Measurements from ENCODE around the gene MINDY3. TPM values are rescaled to one million over a fixed set of nuclear protein-coding genes. Genes with fewer than 3 reads are reported as not detected.

MINDY3 gene
- total RNA-seq, 1 experiment from 2014 or later, result 40.3 TPM

GRCh38 chr10:15741581-15741980 lies 118.7 kb downstream of the MINDY3 start:
- Histone ChIP-seq H3K27ac (no peak overlapping the region), H3K4me1 (replicated peaks) (peaks cover 10% of the 10 kb centered on the region), H3K27me3 (replicated peaks) (no peaks in the 10 kb centered on the region), H3K4me3 (no peak overlapping the region), H3K9me3 (replicated peaks) (no peaks in the 10 kb centered on the region), H3K36me3 (no peaks in the 10 kb centered on the region)
- no peak for DNase-seq (ENCODE audit: low read depth in 1 of 2, low spot score in 2 of 2)

GRCh38 chr10:15740261-15740660 lies 120.0 kb downstream of the MINDY3 start:
- H3K4me1 ChIP-seq (replicated peaks), result peaks cover 10% of the 10 kb centered on the region
- H3K36me3 ChIP-seq, result no peaks in the 10 kb centered on the region
- no peak overlapping the region for H3K4me3 ChIP-seq
- no peaks in the 10 kb centered on the region for H3K9me3 ChIP-seq (replicated peaks)
- no peak for DNase-seq (ENCODE audit: low read depth in 1 of 2, low spot score in 2 of 2)
- H3K27ac ChIP-seq, result no peak overlapping the region
- no peaks in the 10 kb centered on the region for H3K27me3 ChIP-seq (replicated peaks)

GRCh38 chr10:15739254-15739970 lies 120.9 kb downstream of the MINDY3 start:
- no peak for DNase-seq (ENCODE audit: low read depth in 1 of 2, low spot score in 2 of 2)

GRCh38 chr10:15738270-15738925 lies 121.9 kb downstream of the MINDY3 start:
- Histone ChIP-seq H3K27ac (no peak overlapping the region), H3K36me3 (no peaks in the 10 kb centered on the region), H3K4me3 (no peak overlapping the region), H3K27me3 (replicated peaks) (no peaks in the 10 kb centered on the region), H3K9me3 (replicated peaks) (no peaks in the 10 kb centered on the region), H3K4me1 (replicated peaks) (peaks cover 10% of the 10 kb centered on the region)
- DNase-seq (ENCODE audit: low read depth in 1 of 2, low spot score in 2 of 2), result no peak

More at GRCh38 chr10:15739254-15739970, 120.9 kb downstream of the MINDY3 start:
- Histone ChIP-seq H3K27ac (no peak overlapping the region), H3K4me3 (no peak overlapping the region), H3K27me3 (replicated peaks) (no peaks in the 10 kb centered on the region), H3K36me3 (no peaks in the 10 kb centered on the region), H3K4me1 (replicated peaks) (peaks cover 10% of the 10 kb centered on the region), H3K9me3 (replicated peaks) (no peaks in the 10 kb centered on the region)

GRCh38 chr10:15737656-15738055 lies 122.7 kb downstream of the MINDY3 start:
- no peaks in the 10 kb centered on the region for H3K36me3 ChIP-seq
- no peaks in the 10 kb centered on the region for H3K9me3 ChIP-seq (replicated peaks)
- no peak overlapping the region for H3K27ac ChIP-seq
- no peak for DNase-seq (ENCODE audit: low read depth in 1 of 2, low spot score in 2 of 2)
- no peak overlapping the region for H3K4me3 ChIP-seq
- H3K27me3 ChIP-seq (replicated peaks), result no peaks in the 10 kb centered on the region
- peaks cover 2% of the 10 kb centered on the region for H3K4me1 ChIP-seq (replicated peaks)

GRCh38 chr10:15735763-15736162 lies 124.5 kb downstream of the MINDY3 start:
- Histone ChIP-seq H3K9me3 (replicated peaks) (no peaks in the 10 kb centered on the region), H3K36me3 (no peaks in the 10 kb centered on the region), H3K4me1 (replicated peaks) (no peaks in the 10 kb centered on the region), H3K27ac (no peak overlapping the region), H3K27me3 (replicated peaks) (no peaks in the 10 kb centered on the region), H3K4me3 (no peak overlapping the region)
- no peak for DNase-seq (ENCODE audit: low read depth in 1 of 2, low spot score in 2 of 2)

GRCh38 chr10:15730341-15730740 lies 130.0 kb downstream of the MINDY3 start:
- no peaks in the 10 kb centered on the region for H3K36me3 ChIP-seq
- no peaks in the 10 kb centered on the region for H3K9me3 ChIP-seq (replicated peaks)
- no peak overlapping the region for H3K4me3 ChIP-seq
- H3K27ac ChIP-seq, result no peak overlapping the region
- H3K27me3 ChIP-seq (replicated peaks), result no peaks in the 10 kb centered on the region
- DNase-seq (ENCODE audit: low read depth in 1 of 2, low spot score in 2 of 2), result no peak
- H3K4me1 ChIP-seq (replicated peaks), result no peaks in the 10 kb centered on the region

GRCh38 chr10:15729890-15730289 lies 130.4 kb downstream of the MINDY3 start:
- no peaks in the 10 kb centered on the region for H3K36me3 ChIP-seq
- H3K9me3 ChIP-seq (replicated peaks), result no peaks in the 10 kb centered on the region
- no peaks in the 10 kb centered on the region for H3K4me1 ChIP-seq (replicated peaks)
- H3K27me3 ChIP-seq (replicated peaks), result no peaks in the 10 kb centered on the region
- no peak for DNase-seq (ENCODE audit: low read depth in 1 of 2, low spot score in 2 of 2)
- H3K27ac ChIP-seq, result no peak overlapping the region
- no peak overlapping the region for H3K4me3 ChIP-seq

Other genes starting within 250 kb of the MINDY3 start
- 8.7 and 11.8 TPM in 2 replicates for gene ITGA8, start 140.6 kb downstream of the MINDY3 start, total RNA-seq (2014; rRNA removed; shearing (Covaris generic))

Data from SJSA1 (cell line).